ENCODE data around the gene OSBPL6. TPM values are rescaled to one million over a fixed set of nuclear protein-coding genes. Genes with fewer than 3 reads are reported as not detected.

The OSBPL6 gene
- polyA plus RNA-seq, 3 donors: 0.22 to 0.48 (median 0.43) TPM

DNA sequence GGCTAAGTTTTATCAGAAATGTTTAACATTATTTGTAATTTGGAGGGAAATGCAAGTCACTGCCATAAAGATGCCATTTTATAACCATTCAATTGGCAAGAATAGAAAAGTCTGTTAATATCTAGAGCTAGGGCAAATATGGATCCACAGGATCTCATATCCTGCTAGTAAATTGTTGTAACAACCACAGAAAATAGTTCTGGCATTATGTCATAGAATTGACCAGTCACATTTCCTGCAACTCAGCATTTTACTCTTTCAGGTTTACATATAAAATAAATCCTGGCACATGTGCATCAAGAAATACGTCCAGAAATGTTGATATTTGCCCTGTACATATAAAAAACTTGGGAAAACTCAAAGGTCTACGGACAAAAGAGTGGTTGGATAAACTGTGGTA lies 32.9 kb downstream of the OSBPL6 start:
- H3K27ac ChIP-seq (ENCODE audit: low read depth, low read length): no peak overlapping the region
- 68 to 71% (median 71%) methylated on average over 2 of the region's 2 CpGs for WGBS, 3 donors

DNA sequence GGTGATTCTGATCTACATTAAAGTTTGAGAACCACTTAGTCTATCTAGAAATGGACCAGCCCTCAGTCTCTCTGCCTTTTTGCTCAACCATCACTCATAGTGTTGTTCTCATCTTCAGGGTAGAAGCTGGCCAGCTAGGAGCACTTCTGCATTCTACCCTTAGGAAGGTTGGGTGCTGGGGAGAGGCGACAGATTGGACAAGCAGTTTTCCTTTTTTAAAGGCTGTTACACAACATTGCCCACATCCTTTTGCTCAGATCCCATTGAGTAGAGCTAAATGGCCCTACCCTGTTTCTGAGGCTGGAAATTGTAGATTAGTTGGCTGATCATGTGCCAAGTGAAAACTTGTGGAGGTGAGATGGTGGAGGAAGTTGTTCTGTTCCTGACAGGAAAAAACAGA lies 35.6 kb downstream of the OSBPL6 start:
- no peak overlapping the region for H3K27ac ChIP-seq (ENCODE audit: low read depth, low read length)
- WGBS, 3 donors: 35 to 97% (median 53%) methylated on average over 1 of the region's 1 CpG

DNA sequence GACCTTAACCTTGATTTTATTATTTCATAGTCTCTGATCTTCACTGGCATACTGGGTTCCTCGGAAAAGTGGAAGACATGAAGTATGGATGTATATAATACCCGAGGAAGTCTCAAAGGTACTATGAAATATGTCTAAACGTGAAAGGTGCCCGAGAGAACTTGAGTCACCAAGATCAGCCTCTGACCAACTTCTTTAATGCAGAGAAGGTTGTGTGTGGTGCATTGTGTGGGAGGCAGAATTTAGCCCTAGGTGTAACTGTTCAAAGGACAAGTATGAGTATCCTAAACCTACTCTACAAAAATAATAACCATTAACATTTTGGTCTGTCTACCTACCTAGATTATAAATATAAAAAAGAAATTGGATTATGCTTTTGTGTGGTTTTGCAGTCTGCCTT lies 36.1 kb downstream of the OSBPL6 start:
- H3K27ac ChIP-seq (ENCODE audit: low read depth, low read length): no peak overlapping the region
- 49 to 90% (median 77%) methylated on average over 4 of the region's 4 CpGs for WGBS, 3 donors

DNA sequence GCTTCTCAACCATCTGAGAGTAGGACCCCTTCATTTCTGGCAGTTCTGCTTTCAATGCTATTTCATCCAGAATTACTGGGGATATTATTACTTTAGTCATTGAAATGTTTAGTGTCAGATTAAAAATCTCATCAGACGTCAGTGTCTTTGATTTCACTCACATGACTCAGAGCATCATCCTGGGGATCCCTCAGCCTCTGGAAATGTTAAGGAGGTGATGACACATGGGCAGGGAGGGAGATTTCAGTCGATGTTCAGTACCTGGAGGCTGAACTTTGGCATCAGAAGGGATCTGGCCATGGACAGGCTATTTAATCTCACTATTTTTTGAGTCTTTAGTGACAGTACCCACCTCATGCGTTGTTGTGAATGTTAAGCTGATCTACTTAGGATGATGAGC lies 39.1 kb downstream of the OSBPL6 start:
- H3K27ac ChIP-seq (ENCODE audit: low read depth, low read length): no peak overlapping the region
- WGBS, 3 donors: 72 to 81% (median 76%) methylated on average over 3 of the region's 3 CpGs

DNA sequence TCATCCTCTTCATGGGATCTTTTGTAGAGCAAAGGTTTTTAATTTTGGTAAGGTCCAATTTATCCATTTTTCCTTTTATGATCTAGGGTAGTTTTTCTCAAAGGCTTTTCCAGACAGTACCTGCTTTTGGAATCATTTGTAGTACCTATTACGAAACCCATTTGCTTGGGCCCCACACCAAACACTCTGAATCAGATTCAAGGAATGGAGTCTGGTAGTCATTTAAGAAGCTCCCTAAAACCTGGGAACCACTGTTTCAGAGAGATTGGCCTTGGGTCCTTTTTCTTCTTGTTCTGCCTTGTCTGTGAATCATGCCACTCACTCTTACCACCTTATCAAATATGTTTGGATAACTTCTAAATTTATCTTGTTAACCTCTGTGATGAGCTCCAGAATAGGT lies 40.3 kb downstream of the OSBPL6 start:
- no peak overlapping the region for H3K27ac ChIP-seq (ENCODE audit: low read depth, low read length)
- WGBS, 3 donors: 93 to 97% (median 94%) methylated on average over 1 of the region's 1 CpG

DNA sequence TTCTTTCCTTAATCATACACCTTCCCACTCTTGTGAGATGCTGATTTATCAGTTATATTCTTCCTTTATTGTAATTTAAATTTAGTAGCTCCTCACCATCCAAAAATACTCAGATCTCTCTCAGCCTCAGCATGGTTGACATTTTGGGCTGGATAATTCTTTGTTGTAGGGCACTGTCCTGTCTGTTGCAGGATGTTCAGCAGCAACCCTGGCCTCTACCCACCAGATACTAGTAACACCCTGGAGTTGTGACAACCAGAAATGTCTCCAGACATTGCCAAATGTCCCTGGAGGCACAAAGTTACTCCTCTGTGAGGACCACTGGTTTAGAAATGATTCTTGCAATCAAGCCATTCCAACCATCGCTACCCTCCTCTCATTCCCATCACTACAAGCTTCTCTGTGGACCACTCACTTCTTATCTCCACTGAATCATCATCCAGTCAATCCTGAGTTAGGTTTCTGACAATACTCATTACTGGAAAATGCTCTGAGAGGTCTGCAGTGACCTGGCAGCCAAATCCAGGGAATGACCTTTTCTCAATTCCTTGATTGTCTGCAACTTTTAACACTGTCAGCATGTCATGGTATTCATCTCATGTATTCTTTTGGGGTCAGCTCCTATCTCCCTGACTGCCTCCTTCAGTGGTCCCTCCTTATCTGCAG lies 43.3 kb downstream of the OSBPL6 start:
- WGBS, 3 donors: 92 to 100% (median 95%) methylated on average over 1 of the region's 1 CpG
- H3K27ac ChIP-seq (ENCODE audit: low read depth, low read length): no peak overlapping the region

DNA sequence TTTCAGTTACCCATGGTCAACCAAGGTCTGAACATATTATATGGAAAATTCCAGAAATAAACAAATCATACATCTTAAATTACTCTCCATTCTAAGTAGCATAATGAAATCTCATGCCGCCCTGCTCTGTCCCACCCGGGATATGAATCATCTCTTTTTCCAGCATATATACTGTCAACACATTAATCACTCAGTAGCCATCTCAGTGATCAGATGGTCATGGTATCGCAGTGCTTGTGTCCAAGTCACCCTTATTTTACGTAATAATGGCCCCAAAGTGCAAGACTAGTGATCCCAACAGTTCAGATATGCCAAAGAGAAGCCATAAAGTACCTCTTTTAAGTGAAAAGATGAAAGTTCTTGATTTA lies 43.8 kb downstream of the OSBPL6 start:
- no peak overlapping the region for H3K27ac ChIP-seq (ENCODE audit: low read depth, low read length)
- 77 to 94% (median 88%) methylated on average over 4 of the region's 4 CpGs for WGBS, 3 donors

DNA sequence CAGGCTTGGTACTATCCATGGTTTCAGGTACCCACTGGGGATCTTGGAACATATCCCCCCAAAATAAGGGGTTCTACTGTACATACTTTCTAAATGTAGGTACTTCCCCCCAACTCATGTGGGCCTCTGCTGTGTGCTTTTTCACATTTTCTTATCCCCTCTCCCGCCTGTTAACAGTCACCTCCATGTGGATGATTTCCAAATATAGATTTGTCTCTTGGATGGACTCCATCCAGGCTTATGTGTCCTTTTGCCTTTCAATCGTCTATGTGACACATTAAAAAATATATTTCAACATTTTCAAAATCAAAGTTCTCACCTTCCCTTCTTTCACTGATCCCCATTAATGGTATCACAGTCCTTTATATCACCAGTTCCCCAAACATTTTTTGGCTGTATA lies 44.4 kb downstream of the OSBPL6 start:
- 33 to 88% (median 82%) methylated on average over 2 of the region's 2 CpGs for WGBS, 3 donors
- no peak overlapping the region for H3K27ac ChIP-seq (ENCODE audit: low read depth, low read length)

DNA sequence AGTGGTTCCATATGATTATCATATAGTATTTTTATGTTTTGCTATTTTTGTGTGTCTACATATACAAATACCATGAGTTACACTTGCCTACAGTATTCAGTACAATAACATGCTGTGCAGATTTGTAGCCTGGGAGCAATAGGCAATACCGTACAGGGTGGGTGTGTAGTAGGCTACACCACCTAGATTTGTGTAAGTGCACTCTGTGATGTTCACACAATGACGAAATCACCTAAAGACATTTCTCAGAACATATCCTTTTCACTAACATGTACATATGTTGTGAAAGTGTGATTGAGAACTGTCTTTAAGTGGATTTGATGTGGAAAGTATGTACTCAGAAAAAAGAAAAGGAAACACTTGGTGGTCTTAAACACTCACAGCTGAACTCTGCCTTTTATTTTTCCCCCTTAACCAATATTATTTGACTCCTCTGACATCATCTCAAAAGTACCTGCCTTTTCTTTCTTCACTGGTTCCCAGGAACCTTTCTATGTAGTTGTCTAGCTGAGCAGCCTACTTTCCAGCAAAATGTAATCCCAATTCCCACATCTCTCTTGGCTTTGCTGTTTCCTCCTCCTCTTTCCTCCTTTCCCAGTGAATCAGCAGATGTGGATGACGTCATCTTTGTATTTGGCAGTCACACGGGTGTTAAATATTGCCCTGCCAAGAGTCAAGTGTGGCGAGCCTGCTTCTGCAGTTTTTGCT lies 47.7 kb downstream of the OSBPL6 start:
- 37 to 41% (median 41%) methylated on average over 5 of the region's 5 CpGs for WGBS, 3 donors
- no peak overlapping the region for H3K27ac ChIP-seq (ENCODE audit: low read depth, low read length)

DNA sequence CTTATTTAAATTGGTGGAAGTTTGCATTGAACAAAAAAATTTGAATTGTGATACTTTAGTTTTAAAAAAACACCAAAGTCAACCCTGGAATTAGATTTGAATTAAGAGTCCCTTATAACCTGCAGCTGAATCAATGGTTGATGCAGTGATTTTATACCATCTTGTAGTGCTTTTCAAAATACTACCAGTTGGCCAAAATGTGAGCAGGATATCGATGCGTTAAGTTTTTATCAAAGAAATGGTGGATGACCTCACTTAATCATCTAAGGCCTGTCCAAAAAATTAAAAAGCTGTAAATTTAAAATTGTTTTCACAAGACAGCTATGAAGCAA lies 48.2 kb downstream of the OSBPL6 start:
- H3K27ac ChIP-seq (ENCODE audit: low read depth, low read length): no peak overlapping the region
- WGBS, 3 donors: 26 to 59% (median 43%) methylated on average over 2 of the region's 2 CpGs

DNA sequence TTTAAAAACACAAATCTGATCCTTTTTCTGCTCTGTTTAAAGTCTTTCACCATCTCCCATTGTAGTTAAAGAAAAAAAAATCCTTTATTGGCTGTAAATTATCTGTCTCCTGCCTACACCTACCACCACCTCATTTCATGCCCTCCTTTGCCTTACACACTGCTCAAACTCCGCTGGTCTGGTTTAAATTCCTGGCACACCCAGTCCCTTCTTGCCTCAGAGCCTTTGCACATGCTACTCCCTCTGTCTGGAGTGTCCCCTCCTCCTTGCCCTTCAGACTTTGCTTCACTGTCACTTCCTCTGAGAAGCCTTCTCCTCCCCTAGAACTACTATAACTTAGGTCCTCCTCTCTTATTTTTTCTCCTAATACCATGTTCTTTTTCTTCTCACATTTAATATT lies 49.6 kb downstream of the OSBPL6 start:
- no peak overlapping the region for H3K27ac ChIP-seq (ENCODE audit: low read depth, low read length)
- 93 to 96% (median 95%) methylated on average over 1 of the region's 1 CpG for WGBS, 3 donors

DNA sequence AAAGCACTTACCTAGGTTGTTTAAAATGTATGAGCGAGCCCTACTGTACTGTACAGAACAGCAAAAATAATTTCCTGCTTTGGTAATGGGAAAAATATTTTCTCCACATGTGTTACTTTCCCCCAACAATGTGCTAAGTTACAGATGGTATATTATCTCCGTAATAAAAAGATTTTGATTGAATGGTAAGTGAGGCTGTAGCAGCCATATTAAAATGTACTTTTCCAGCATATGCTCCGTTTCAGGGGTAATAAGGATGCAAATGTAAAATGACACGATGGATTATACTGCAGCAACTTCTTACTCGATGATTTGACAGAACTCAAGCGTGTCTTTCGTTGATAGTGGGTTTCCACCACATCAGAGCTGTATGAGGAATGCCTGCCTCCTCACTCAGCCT lies 50.5 kb downstream of the OSBPL6 start:
- no peak overlapping the region for H3K27ac ChIP-seq (ENCODE audit: low read depth, low read length)
- 78 to 93% (median 86%) methylated on average over 7 of the region's 7 CpGs for WGBS, 3 donors

DNA sequence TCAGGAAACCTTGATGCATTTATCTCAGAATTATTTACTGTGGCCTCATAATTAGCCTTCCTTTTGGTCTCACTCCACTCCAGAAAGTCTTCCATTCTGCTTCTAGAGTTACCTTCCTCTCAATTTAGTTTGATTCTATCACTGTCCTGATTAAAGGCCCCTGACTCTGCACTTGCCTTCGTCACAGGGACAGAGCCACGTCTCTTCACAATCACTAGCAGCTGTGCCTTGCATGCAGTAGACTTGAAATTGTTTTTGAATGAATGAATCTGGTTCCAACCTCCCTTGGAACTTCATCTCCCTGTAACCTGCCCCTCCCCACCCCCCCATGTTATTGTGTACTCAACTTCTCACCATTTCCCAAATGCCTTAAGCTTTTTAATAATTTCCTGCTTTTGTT lies 52.4 kb downstream of the OSBPL6 start:
- WGBS, 3 donors: 90 to 98% (median 94%) methylated on average over 2 of the region's 2 CpGs
- no peak overlapping the region for H3K27ac ChIP-seq (ENCODE audit: low read depth, low read length)

DNA sequence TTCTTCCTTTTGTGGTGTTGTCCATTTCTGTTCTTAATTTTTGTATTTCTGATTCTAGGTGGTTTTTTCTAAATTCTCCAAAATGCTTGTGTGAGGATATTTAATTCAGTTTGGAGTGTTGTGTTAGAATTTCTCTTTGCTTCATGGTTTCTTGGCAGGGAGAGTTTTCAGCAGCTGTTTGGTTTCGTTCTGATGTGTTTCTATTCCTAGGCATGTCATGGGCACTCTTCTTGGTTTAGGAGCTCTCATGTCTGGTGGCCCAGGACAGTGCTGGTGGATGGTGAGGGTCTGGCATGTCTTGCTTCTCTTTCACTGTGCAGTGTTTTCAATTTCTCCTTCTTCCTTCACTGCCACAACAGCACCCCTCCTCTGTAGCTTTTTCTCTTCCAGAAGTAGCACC lies 52.9 kb downstream of the OSBPL6 start:
- 78 to 88% (median 80%) methylated on average over 1 of the region's 1 CpG for WGBS, 3 donors
- no peak overlapping the region for H3K27ac ChIP-seq (ENCODE audit: low read depth, low read length)

DNA sequence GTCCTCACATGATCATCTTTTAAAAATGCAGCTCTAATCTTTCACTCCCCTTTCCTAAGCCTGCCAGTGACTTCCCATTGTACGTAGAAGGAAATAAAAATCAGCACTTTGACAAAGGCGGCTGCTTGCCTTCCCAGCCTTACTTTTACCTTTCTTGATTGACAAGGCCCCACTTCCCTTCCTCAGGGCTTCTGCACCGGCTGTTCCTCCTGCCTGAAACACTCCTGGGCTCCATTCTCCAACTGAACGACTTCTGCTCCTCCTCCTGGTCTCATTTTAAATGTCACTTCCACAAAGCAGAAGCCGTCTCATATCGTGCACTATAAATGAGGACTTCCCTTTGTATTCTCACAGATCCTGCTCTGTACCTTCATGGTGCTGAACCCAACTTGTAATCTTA lies 56.1 kb downstream of the OSBPL6 start:
- WGBS, 3 donors: 42 to 55% (median 43%) methylated on average over 6 of the region's 6 CpGs
- no peak overlapping the region for H3K27ac ChIP-seq (ENCODE audit: low read depth, low read length)

DNA sequence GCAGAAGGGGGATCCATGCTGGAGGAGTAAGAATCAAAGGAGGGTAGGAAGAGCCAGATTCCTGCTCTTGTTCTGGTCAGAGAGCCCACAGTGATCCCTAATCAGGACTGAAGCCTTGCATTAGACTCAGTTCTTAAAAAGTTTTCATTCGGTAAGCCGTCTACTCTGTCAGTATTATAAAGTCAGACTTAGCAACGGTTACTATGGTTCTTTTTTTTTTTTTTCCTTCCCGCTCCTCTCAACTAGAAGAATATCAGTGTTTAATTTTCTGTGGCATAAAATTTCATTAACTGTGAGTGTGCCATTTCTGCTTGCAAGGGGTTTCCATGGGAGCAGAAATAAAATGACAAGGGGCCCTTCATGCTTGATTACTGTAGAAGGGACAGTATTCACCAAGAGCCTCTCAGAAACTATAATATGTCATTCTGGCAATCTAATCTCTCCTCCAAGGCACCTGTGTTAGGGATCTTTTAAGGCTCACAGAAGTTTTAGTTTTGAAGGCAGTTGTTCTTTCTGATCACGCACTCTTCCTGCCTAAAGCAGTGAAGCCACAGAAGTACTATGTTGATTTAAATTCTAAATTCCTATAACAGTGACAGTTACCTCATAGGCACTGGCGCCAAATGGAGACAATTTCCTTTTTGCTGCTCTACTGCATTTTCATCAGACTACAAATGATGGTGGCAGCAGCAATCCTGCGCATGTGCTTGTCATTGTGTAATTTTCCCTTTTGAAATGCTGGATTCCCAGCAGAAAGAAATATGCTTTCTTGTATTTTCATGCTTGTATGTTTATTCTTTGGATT lies 57.0 kb downstream of the OSBPL6 start:
- WGBS, 3 donors: 51 to 78% (median 78%) methylated on average over 7 of the region's 7 CpGs
- H3K27ac ChIP-seq (ENCODE audit: low read depth, low read length): no peak overlapping the region

DNA sequence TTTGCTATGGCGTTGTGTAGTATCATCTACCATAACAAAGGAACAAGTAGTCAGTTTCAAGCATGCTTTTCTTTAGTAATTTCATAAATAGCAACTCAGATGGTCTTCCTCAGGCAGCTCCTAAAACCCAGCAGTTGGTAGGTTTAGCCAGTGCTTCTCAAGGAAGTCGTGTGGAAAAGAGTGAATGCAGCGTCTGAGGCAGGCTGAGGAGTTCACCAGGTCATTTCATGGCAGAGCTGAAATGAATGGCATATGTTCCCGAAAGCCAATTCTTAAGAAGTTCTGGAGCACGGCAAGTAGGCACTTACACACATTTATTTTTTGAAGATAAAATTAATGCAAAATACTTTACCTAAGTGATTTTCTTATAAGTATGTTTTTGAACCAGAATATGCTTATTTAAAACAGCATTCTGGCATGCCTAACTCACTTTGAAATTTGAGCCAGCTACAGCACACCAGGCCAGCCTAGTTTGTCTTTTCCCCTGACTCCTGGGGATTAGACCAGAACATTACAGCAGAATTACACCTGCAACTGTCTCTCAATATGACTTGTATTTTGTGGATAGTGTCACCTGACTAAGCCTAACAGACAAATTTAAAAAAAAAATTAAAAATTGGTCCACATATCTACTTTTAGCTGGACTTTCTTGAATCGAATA lies 62.2 kb downstream of the OSBPL6 start:
- H3K27ac ChIP-seq (ENCODE audit: low read depth, low read length): no peak overlapping the region
- WGBS, 3 donors: 70 to 74% (median 74%) methylated on average over 6 of the region's 6 CpGs

DNA sequence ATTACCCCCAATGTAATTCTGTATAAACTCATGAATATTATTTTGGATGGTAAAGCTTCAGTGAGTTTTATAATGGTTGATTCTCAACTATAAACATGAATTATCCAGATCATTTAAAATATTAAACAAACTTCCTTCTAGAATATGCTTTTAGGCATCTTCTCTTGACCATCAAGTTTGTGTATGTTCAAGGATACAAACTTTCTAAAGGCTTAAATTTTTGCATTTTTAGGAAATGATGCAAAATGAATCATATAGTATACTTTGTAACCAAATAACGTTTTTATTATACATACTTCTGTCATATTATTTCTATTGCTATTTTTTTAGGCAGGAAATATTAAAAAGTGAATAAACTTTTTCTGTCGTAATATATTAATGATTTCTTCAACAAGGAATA lies 62.8 kb downstream of the OSBPL6 start:
- 84 to 85% (median 84%) methylated on average over 2 of the region's 2 CpGs for WGBS, 3 donors

DNA sequence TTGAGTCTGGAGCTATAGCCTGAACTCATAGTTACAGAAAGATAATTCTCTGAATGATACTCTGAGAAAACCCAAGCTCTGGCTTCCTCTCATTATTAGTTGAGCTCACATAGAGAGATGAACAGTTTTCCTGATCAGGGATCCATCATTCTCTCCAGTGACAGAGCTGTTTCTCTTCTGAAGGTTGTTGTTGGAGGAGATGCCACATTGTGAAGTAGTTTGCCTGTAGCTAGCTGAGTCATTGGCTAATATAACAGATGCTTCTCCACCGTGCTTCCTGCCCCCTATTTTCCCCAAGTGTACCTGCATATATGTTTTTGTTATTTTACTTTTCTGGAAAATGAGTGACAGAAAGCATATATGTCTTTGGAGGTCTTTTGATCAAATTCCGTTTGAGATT lies 64.6 kb downstream of the OSBPL6 start:
- 69 to 76% (median 75%) methylated on average over 2 of the region's 2 CpGs for WGBS, 3 donors
- no peak overlapping the region for H3K27ac ChIP-seq (ENCODE audit: low read depth, low read length)

More for the DNA sequence above, 62.8 kb downstream of the OSBPL6 start:
- no peak overlapping the region for H3K27ac ChIP-seq (ENCODE audit: low read depth, low read length)
